C4-2B (cell line): ENCODE measurements around the gene HLX.
A peak's percentile ranks its signal among the peaks of the same experiment; 100 is the strongest.

Experiments
- H3K27ac ChIP-seq: fragments of 450-650 bp; 2 replicates; pipeline ENCODE4 v1.5.1; 2017
- CTCF ChIP-seq: fragments of 450-650 bp; conservative IDR thresholded peaks from 2 replicates; pipeline ENCODE4 v1.5.1; 2017; ENCODE audit warnings: mild to moderate bottlenecking
- ZFX ChIP-seq: fragments of 450-650 bp; IDR thresholded peaks from 2 replicates; pipeline ENCODE4 v1.6.1; 2017

HLX gene

GRCh38 chr1:220915117-220915440 is 35.8 kb downstream of the HLX start:
- no peak for TF ChIP-seq ZFX
- TF ChIP-seq CTCF: no peak
- no peak overlapping the region; the same call in 1 of the 2 replicates for H3K27ac ChIP-seq

GRCh38 chr1:220915954-220916353 is 36.7 kb downstream of the HLX start:
- no peak overlapping the region for H3K27ac ChIP-seq
- TF ChIP-seq CTCF (no peak), ZFX (no peak)

DNA sequence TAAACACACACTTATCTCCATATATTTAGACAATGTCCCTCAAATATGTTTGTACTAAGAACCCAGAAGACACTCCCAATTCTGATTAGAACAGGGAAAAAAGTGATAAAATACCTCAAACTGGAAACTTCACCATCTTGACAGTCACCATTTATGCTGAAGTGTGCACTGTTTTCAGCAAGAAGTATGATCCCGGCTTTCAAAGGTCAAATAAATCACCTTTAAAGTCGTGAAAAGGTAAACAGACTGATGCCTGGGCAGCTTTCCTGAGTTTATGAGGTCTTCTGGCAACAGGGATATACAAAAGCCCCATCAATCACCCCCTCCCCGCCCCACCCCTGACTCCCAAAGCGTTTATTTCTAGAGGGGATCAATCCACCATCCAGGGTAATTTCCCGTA is 37.9 kb downstream of the HLX start:
- TF ChIP-seq CTCF (no peak), ZFX (no peak)
- H3K27ac ChIP-seq: no peak overlapping the region

DNA sequence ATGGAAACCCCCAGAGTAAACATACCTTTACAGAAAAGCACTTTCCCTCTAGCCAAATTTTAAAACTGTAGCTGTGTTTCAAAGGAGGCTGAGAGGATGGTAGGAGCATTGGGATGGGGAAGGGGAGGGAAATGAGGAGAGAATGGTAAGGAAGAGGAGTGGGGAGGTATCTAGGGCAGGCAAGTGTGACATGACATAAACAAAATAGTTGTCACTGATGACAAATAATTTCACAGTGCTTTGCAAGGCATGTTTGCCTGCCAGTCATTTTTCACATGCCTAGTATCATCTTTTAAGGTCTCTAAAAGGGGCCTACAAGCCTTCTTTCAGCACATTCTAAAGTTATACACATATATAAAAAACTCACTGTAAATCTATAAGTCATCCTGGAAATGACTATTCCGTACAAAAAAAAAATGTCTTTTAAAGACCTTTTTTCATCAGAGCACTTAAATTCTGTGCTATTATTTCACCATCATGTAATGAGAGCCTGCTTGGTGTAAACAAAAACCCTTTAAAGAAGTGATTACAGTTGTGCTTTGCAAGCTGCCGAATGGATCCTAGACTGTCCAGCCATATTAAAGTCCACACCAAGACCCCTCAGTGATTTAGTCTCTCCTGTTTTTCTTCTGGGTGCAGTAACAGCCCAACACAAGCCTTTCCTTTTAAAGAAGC is 38.4 kb downstream of the HLX start:
- TF ChIP-seq ZFX (no peak), CTCF (no peak)

GRCh38 chr1:220918285-220918951 is 39.2 kb downstream of the HLX start:
- TF ChIP-seq CTCF (peak; percentile 22), ZFX (no peak)
- no peak overlapping the region; the same call in 1 of the 2 replicates for H3K27ac ChIP-seq

More for the DNA sequence above, 38.4 kb downstream of the HLX start:
- no peak overlapping the region; the same call in 1 of the 2 replicates for H3K27ac ChIP-seq

GRCh38 chr1:220920967-220921366 is 41.7 kb downstream of the HLX start:
- TF ChIP-seq ZFX (no peak), CTCF (no peak)
- H3K27ac ChIP-seq: no peak overlapping the region

GRCh38 chr1:220921498-220921897 is 42.3 kb downstream of the HLX start:
- no peak overlapping the region for H3K27ac ChIP-seq
- no peak for TF ChIP-seq CTCF
- no peak for TF ChIP-seq ZFX
